ENCODE results near the gene FLT3LG. TPM values are rescaled to one million over a fixed set of nuclear protein-coding genes. Genes with fewer than 3 reads are reported as not detected.

FLT3LG gene
- total and polyA plus RNA-seq, 3 experiments from 2014 or later = 63.9 to 148 (median 71.5) TPM

DNA sequence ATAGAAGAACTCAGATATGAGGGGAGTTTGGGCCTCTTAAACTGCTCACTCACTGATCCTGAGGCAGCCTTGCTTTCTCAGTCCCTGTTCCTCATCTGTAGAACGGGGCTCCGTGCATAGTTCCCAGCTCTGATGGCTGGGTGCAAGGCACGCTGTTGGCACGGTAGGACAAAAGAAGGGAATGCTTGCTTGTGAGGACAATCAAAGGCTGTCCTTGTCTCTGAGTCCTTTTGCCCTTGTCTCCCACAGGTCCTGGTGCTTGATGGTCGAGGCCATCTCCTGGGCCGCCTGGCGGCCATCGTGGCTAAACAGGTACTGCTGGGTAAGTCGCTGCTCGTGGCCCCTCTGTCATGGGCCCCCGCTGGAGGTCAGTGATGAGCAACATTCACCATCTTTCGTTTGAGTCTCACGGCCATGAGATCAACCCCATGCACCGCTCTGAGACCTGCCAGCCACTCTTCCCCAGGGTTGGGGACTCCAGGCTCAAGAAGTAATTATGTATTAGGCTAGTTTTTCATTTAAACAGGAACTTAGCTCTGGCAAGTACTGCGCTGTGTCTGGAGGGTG lies 15.7 kb downstream of the FLT3LG start:
- Histone ChIP-seq H3K27ac (ENCODE audit: low read depth, low read length) (peak overlapping the region; percentile 92), H3K36me3 (ENCODE audit: insufficient read depth, low read length) (peaks cover 52% of the 10 kb centered on the region), H3K4me3 (ENCODE audit: low read length) (peak overlapping the region; percentile 93), H3K9me3 (ENCODE audit: low read length) (no peaks in the 10 kb centered on the region), H3K4me1 (ENCODE audit: insufficient read depth, low read length) (peaks cover 50% of the 10 kb centered on the region), H3K27me3 (ENCODE audit: insufficient read depth, low read length, poor library complexity, severe bottlenecking) (no peaks in the 10 kb centered on the region)
- ChIA-PET CTCF (interaction anchor here (1.1 to 2.9 kb wide), 11 partner anchors 12 to 189 kb away, joined by 3 to 14 read pairs (median 8); partner anchors contain the start of gene FLT3LG), POLR2A (interaction anchor here (0.7 kb wide), 1 partner anchor 38 kb away, joined by 3 read pairs; the partner anchor contains the start of gene PIH1D1)
- DNase-seq = peak in 2 of 5 donors; percentile 43 to 67
- Mint-ChIP-seq H3K4me3 (peak overlapping the region; percentile 86 to 99 (median 97)), H3K9me3 (peaks cover 0 to 14% (median 6%) of the 10 kb centered on the region in 5 donors), H3K4me1 (peaks cover 54 to 76% (median 61%) of the 10 kb centered on the region in 3 donors), H3K27ac (peak overlapping the region; percentile 88 to 97 (median 94)), H3K36me3 (peaks cover 14 to 80% (median 33%) of the 10 kb centered on the region in 3 donors), H3K27me3 (peaks cover 0 to 7% of the 10 kb centered on the region in 2 donors)

DNA sequence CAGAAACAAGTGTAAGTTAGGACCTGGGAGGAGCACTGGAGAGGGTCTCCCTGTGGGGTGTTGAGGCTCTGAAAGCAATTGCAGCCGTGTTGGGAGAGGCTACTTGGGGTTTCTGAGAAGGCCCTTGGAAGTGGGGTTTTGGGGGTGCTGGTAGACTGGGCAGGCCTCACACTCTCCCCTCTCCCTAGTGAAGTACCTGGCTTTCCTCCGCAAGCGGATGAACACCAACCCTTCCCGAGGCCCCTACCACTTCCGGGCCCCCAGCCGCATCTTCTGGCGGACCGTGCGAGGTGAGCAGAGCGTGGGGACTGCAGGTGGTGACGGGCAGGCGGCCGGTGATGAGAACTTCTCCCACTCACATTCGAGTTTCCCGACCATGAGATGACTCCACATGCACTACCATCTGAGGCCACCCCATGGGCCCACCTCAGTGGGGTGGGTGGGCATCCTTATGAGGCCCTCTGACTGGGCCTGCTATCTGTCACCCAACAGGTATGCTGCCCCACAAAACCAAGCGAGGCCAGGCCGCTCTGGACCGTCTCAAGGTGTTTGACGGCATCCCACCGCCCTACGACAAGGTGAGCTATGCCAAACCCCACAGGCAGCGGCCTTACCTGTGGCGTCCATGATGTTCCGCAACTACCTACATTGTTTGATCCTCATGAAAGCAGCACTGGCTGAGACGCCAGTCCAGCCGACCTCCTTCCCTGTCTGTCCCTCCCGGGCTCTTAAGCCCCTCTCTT lies 16.4 kb downstream of the FLT3LG start:
- Mint-ChIP-seq H3K9me3 (peaks cover 0 to 14% (median 6%) of the 10 kb centered on the region in 5 donors), H3K36me3 (peaks cover 14 to 74% (median 33%) of the 10 kb centered on the region in 3 donors), H3K4me3 (peak overlapping the region; percentile 86 to 99 (median 97)), H3K27me3 (peaks cover 0 to 7% of the 10 kb centered on the region in 2 donors), H3K27ac (peak overlapping the region; percentile 88 to 97 (median 94)), H3K4me1 (peaks cover 58 to 81% (median 65%) of the 10 kb centered on the region in 3 donors)
- peaks cover 52% of the 10 kb centered on the region for H3K36me3 ChIP-seq (ENCODE audit: insufficient read depth, low read length)
- CTCF ChIA-PET = interaction anchor here (1.3 to 2.9 kb wide), 5 partner anchors 15 to 80 kb away, joined by 4 to 9 read pairs (median 6); no protein-coding TSS in a partner anchor
- H3K27ac ChIP-seq (ENCODE audit: low read depth, low read length) = peak overlapping the region; percentile 45
- DNase-seq = no peak
- H3K27me3 ChIP-seq (ENCODE audit: insufficient read depth, low read length, poor library complexity, severe bottlenecking) = no peaks in the 10 kb centered on the region
- H3K4me1 ChIP-seq (ENCODE audit: insufficient read depth, low read length) = peaks cover 56% of the 10 kb centered on the region
- POLR2A ChIA-PET = no interaction called here
- H3K9me3 ChIP-seq (ENCODE audit: low read length) = no peaks in the 10 kb centered on the region
- H3K4me3 ChIP-seq (ENCODE audit: low read length) = peak overlapping the region; percentile 93

DNA sequence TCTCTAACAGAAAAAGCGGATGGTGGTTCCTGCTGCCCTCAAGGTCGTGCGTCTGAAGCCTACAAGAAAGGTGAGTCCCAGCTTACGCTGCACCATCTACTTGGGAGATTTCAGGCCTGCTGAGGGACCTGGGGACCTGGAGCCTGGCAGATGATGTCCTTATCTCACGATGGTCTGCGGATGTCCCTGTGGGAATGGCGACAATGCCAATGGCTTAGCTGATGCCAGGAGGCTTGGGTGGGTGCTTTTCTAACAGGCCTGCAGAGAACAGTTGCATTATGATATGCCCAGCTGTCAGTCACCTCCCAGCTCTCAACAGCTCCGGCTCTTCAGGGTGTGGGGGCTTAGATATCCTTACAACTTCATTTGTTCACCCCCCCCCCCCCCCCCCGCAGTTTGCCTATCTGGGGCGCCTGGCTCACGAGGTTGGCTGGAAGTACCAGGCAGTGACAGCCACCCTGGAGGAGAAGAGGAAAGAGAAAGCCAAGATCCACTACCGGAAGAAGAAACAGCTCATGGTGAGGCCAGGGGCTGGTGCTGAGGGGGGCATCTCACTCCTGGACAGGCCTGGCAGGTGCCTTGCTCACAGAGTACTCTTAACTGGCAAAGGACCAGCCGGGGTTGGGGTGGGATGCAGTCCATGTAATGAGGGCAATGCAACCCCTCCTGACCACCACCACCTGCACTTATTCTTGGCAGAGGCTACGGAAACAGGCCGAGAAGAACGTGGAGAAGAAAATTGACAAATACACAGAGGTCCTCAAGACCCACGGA lies 17.2 kb downstream of the FLT3LG start:
- CTCF ChIA-PET = interaction anchor here (0.7 to 2.2 kb wide), 2 partner anchors 8 to 18 kb away, joined by 3 to 6 read pairs; partner anchors contain the start of gene FLT3LG
- H3K4me1 ChIP-seq (ENCODE audit: insufficient read depth, low read length) = peaks cover 56% of the 10 kb centered on the region
- Mint-ChIP-seq H3K27ac (peak overlapping the region; percentile 37 to 96 (median 93)), H3K36me3 (peaks cover 14 to 68% (median 29%) of the 10 kb centered on the region in 3 donors), H3K4me3 (peak overlapping the region in 6 of 7 donors; percentile 20 to 98 (median 90)), H3K27me3 (peaks cover 0 to 10% of the 10 kb centered on the region in 2 donors), H3K9me3 (peaks cover 0 to 14% (median 6%) of the 10 kb centered on the region in 5 donors), H3K4me1 (peaks cover 59 to 80% (median 71%) of the 10 kb centered on the region in 3 donors)
- POLR2A ChIA-PET = no interaction called here
- H3K9me3 ChIP-seq (ENCODE audit: low read length) = no peaks in the 10 kb centered on the region
- H3K27ac ChIP-seq (ENCODE audit: low read depth, low read length) = no peak overlapping the region
- DNase-seq = no peak
- H3K36me3 ChIP-seq (ENCODE audit: insufficient read depth, low read length) = peaks cover 45% of the 10 kb centered on the region
- no peak overlapping the region for H3K4me3 ChIP-seq (ENCODE audit: low read length)
- no peaks in the 10 kb centered on the region for H3K27me3 ChIP-seq (ENCODE audit: insufficient read depth, low read length, poor library complexity, severe bottlenecking)

DNA sequence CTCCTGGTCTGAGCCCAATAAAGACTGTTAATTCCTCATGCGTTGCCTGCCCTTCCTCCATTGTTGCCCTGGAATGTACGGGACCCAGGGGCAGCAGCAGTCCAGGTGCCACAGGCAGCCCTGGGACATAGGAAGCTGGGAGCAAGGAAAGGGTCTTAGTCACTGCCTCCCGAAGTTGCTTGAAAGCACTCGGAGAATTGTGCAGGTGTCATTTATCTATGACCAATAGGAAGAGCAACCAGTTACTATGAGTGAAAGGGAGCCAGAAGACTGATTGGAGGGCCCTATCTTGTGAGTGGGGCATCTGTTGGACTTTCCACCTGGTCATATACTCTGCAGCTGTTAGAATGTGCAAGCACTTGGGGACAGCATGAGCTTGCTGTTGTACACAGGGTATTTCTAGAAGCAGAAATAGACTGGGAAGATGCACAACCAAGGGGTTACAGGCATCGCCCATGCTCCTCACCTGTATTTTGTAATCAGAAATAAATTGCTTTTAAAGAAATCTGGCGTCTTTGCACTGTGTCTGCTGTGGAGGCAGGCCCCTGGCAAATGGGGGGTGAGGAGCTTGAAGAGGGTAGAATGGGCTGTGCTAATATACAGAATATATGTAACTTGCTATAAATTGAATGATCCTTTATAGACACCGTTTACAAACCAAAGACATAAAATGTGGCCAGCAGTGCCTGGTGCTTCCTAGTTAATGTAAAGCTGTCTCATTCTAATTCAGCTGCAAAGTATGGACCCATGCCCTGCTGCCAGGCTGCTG lies 18.0 kb downstream of the FLT3LG start:
- ChIA-PET POLR2A (no interaction called here), CTCF (interaction anchor here (0.7 to 2.2 kb wide), 5 partner anchors 8 to 77 kb away, joined by 3 to 6 read pairs (median 3); partner anchors contain the start of gene FLT3LG)
- Mint-ChIP-seq H3K4me1 (peaks cover 61 to 79% (median 74%) of the 10 kb centered on the region in 3 donors), H3K4me3 (peak overlapping the region in 4 of 7 donors; percentile 20 to 83 (median 33)), H3K36me3 (peaks cover 14 to 74% (median 29%) of the 10 kb centered on the region in 3 donors), H3K9me3 (peaks cover 0 to 14% (median 6%) of the 10 kb centered on the region in 5 donors), H3K27me3 (peaks cover 0 to 10% of the 10 kb centered on the region in 2 donors), H3K27ac (peak overlapping the region; percentile 83 to 97 (median 93))
- Histone ChIP-seq H3K4me1 (ENCODE audit: insufficient read depth, low read length) (peaks cover 48% of the 10 kb centered on the region), H3K36me3 (ENCODE audit: insufficient read depth, low read length) (peaks cover 44% of the 10 kb centered on the region), H3K9me3 (ENCODE audit: low read length) (no peaks in the 10 kb centered on the region), H3K27ac (ENCODE audit: low read depth, low read length) (no peak overlapping the region), H3K27me3 (ENCODE audit: insufficient read depth, low read length, poor library complexity, severe bottlenecking) (no peaks in the 10 kb centered on the region), H3K4me3 (ENCODE audit: low read length) (no peak overlapping the region)
- DNase-seq = no peak

DNA sequence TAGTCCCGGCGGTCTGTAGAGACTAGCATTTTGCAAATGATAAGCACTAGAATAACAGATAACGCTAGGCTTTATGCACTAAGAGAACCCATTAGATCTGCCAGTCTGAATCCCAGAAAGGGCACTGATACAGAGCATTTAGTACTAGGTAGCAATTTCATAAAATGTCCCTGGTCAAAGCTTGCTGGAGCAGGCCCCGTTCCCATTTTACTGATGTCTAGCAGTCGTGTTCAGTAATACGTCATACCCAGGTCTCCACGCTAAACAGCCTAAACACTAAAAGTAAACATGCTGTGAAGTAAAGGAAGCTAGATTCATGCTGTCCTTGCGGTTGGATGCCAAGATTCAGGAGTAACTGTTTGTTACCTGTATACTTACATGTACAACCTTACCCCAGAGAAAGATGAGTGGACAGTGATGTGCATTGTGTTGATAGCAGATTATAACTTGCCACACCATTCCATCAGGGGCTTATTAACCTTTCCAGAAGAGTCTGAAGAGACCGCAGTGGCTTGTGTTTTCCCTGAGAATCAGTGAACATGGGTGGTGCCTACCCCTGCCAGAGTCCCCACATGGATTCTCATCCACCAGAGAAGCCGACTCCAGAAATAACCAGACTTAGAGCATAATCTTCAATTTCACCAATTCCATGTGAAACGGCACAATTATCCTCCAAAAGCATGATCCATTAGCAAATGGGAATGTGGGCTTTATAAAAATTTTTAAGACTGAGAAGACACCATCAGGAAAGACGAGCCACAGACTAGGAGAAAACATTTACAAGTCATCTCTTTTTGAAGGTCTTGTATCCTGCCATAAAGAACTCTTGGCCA lies 18.8 kb downstream of the FLT3LG start:
- Histone ChIP-seq H3K27ac (ENCODE audit: low read depth, low read length) (peak overlapping the region; percentile 14), H3K4me3 (ENCODE audit: low read length) (no peak overlapping the region), H3K36me3 (ENCODE audit: insufficient read depth, low read length) (peaks cover 49% of the 10 kb centered on the region), H3K9me3 (ENCODE audit: low read length) (no peaks in the 10 kb centered on the region), H3K27me3 (ENCODE audit: insufficient read depth, low read length, poor library complexity, severe bottlenecking) (no peaks in the 10 kb centered on the region), H3K4me1 (ENCODE audit: insufficient read depth, low read length) (peaks cover 53% of the 10 kb centered on the region)
- ChIA-PET CTCF (interaction anchor here (0.7 to 2.2 kb wide), 5 partner anchors 12 to 76 kb away, joined by 3 to 6 read pairs (median 3); partner anchors contain the start of genes FLT3LG and PIH1D1), POLR2A (interaction anchor here (0.9 kb wide), 1 partner anchor 184 kb away, joined by 3 read pairs; the partner anchor contains the start of gene PRMT1)
- Mint-ChIP-seq H3K4me3 (peak overlapping the region; percentile 32 to 91 (median 56)), H3K9me3 (peaks cover 0 to 12% (median 6%) of the 10 kb centered on the region in 5 donors), H3K4me1 (peaks cover 64 to 81% (median 75%) of the 10 kb centered on the region in 3 donors), H3K36me3 (peaks cover 17 to 74% (median 29%) of the 10 kb centered on the region in 3 donors), H3K27ac (peak overlapping the region; percentile 83 to 97 (median 93)), H3K27me3 (peaks cover 0 to 10% of the 10 kb centered on the region in 2 donors)
- DNase-seq = no peak

DNA sequence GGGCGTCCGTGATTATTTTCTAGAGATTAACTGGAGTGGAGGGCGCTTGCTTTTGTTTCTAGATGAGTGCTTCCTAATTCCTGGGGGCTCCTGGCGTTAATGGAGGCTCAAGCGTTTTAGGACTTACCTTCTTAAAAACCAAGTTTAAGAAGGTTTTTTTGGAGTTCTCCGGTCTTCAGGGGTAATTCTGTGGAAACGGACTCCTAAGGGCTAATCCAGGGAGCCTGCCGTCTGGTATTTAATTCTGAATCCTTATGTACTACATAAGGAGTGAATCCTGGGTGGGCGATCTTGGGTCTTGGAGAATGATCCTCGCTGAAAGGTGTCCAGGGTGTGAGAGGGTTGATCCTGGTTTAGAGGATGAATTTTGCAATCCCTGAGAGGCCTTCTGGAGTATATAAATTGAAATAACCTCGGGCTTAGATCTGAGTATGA lies 22.6 kb downstream of the FLT3LG start:
- Mint-ChIP-seq H3K9me3 (peaks cover 0 to 12% (median 6%) of the 10 kb centered on the region in 5 donors), H3K36me3 (peaks cover 20 to 67% (median 30%) of the 10 kb centered on the region in 3 donors), H3K27ac (peak overlapping the region; percentile 88 to 99 (median 98)), H3K27me3 (peaks cover 0 to 19% of the 10 kb centered on the region in 2 donors), H3K4me1 (peaks cover 55 to 70% (median 67%) of the 10 kb centered on the region in 3 donors), H3K4me3 (peak overlapping the region; percentile 95 to 100 (median 100))
- no peaks in the 10 kb centered on the region for H3K27me3 ChIP-seq (ENCODE audit: insufficient read depth, low read length, poor library complexity, severe bottlenecking)
- no peak for DNase-seq
- peaks cover 43% of the 10 kb centered on the region for H3K4me1 ChIP-seq (ENCODE audit: insufficient read depth, low read length)
- peak overlapping the region; percentile 94 for H3K27ac ChIP-seq (ENCODE audit: low read depth, low read length)
- ChIA-PET POLR2A (interaction anchor here (1.0 to 3.0 kb wide), 10 partner anchors 9 to 180 kb away, joined by 3 to 30 read pairs (median 6); partner anchors contain the start of genes ALDH16A1, PIH1D1, PRMT1 and RCN3), CTCF (interaction anchor here (1.0 to 4.0 kb wide), 6 partner anchors 9 to 179 kb away, joined by 3 to 14 read pairs (median 8); partner anchors contain the start of genes FLT3LG, PIH1D1 and RPL13A)
- no peaks in the 10 kb centered on the region for H3K9me3 ChIP-seq (ENCODE audit: low read length)
- H3K36me3 ChIP-seq (ENCODE audit: insufficient read depth, low read length) = peaks cover 42% of the 10 kb centered on the region
- H3K4me3 ChIP-seq (ENCODE audit: low read length) = peak overlapping the region; percentile 95

Measured in CD8-positive, alpha-beta memory T cell (primary cell).